ENCODE results near the gene SLC25A11.
"Not testable (repeated sequence)": the region's sequence is repeated elsewhere in the genome, so short reads cannot be mapped to it uniquely, and the experiment has no call there.

Gene SLC25A11

GRCh38 chr17:4945176-4945943, 5.5 kb upstream of the SLC25A11 start:
- peak; percentile 88 for DNase-seq

DNA sequence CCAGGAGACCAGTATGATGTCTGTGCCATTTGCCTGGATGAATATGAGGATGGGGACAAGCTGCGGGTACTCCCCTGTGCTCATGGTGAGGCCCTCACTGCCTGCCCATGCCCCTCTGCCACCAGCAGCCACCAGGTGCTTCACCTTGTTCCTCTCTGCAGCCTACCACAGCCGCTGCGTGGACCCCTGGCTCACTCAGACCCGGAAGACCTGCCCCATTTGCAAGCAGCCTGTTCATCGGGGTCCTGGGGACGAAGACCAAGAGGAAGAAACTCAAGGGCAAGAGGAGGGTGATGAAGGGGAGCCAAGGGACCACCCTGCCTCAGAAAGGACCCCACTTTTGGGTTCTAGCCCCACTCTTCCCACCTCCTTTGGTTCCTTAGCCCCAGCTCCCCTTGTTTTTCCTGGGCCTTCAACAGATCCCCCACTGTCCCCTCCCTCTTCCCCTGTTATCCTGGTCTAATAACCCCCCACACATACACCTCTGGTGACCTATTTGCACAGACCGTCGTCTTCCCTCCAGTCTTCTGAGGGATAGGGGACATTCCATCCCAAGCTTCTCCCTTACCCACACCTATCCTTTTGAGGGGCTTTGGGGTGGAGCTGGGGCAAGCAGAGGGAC, 4.8 kb upstream of the SLC25A11 start:
- DNase-seq, result no peak

DNA sequence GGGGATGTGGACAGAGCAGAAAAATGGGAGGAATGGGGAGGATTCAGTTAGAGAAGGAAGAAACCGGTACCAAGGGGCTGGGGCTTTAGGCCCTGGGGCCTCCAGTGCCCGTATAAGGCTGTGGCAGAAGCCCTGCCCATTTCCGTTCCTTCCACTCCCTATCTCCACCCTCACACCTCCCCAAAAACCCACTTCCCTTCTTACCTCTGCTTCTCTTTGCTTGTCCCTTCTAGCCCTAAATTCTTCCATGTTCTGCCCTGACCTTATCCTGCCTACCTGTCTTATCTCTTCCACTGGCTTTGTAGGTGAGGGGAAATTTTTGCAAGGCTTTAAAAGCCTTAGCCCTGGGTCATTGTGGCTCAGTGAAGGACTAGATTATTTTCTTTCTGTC, 4.3 kb upstream of the SLC25A11 start:
- DNase-seq, result no peak

- no peak for DNase-seq
Observed at GRCh38 chr17:4942760-4943508, 3.1 kb upstream of the SLC25A11 start.

GRCh38 chr17:4941319-4941610, 1.4 kb upstream of the SLC25A11 start:
- DNase-seq, result no peak

- peak; percentile 56 for DNase-seq
Observed at GRCh38 chr17:4940555-4941318, 891 bp upstream of the SLC25A11 start.

- DNase-seq, result no peak
Observed at GRCh38 chr17:4939546-4939795, 375 bp downstream of the SLC25A11 start.

GRCh38 chr17:4938688-4939545, 929 bp downstream of the SLC25A11 start:
- DNase-seq, result peak; percentile 39

DNA sequence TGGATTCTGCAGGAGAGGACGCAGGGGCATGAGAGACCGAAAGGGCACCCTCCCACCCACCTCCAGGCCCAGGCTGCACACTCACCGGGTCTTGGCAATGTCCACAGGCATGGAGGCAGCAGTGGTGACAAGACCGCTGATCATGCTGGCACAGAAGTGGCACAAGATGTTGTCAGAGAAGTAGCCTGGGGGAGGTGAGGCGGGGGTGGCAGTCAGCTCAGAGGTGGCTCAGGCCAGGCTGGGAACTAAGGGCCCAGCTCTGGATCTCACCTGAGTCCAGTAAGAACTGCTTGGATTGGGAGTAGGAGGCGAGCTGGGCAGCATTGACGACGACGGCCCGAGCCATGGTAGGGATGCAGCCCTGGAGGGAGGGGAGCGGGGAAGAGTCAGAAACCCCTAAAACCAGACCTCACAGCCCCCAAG, 1.8 kb downstream of the SLC25A11 start:
- no peak for DNase-seq

- no peak for DNase-seq
Observed at GRCh38 chr17:4937553-4937952, 2.3 kb downstream of the SLC25A11 start.

- no peak for DNase-seq
Observed at GRCh38 chr17:4936436-4936835, 3.4 kb downstream of the SLC25A11 start.

DNA sequence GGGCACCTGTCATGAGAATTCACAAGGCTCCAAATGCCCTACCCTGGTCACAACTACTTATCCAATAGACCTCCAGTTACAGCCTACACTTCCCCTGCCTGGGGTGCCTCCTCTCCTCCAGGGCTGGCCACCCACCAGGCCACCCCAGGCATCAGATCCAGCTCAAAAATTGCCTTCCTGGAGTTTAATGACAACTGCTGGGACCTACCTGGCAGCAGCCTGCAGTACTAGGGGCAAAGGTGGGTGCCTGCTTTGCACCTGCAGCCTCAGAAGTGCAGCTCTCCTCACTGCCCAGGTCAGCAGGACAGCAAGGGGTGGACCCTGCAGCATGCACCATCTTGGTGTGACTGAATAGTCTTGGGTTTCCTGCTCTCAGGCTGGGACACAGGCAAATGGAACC, 4.2 kb downstream of the SLC25A11 start:
- DNase-seq, result no peak

DNA sequence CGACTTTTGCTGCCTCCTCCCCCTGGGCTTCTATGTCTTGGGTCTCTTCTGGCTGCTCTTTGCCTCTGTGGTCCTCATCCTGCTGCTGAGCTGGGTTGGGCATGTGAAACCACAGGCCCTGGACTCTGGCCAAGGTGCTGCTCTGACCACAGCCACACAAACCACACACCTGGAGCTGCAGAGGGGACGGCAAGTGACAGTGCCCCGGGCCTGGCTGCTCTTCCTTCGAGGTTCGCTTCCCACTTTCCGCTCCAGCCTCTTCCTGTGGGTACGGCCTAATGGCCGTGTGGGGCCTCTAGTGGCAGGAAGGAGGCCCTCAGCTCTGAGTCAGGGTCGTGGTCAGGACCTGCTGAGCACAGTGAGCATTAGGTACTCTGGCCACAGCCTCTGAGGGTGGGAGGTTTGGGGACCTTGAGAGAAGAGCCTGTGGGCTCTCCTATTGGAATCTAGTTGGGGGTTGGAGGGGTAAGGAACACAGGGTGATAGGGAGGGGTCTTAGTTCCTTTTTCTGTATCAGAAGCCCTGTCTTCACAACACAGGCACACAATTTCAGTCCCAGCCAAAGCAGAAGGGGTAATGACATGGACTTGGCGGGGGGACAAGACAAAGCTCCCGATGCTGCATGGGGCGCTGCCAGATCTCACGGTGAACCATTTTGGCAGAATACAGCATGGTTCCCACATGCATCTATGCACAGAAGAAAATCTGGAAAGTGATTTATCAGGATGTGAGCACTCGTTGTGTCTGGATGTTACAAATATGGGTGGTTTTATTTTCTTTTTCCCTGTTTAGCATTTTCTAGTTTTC, 5.5 kb downstream of the SLC25A11 start:
- peak; percentile 65 for DNase-seq

GRCh38 chr17:4933646-4934045, 6.2 kb downstream of the SLC25A11 start:
- no peak for DNase-seq

DNA sequence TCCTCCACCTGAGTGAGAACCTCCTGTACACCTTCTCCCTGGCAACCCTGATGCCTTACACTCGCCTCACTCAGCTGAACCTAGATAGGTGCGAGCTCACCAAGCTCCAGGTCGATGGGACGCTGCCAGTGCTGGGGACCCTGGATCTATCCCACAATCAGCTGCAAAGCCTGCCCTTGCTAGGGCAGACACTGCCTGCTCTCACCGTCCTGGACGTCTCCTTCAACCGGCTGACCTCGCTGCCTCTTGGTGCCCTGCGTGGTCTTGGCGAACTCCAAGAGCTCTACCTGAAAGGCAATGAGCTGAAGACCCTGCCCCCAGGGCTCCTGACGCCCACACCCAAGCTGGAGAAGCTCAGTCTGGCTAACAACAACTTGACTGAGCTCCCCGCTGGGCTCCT, 7.1 kb downstream of the SLC25A11 start:
- DNase-seq, result no peak

DNA sequence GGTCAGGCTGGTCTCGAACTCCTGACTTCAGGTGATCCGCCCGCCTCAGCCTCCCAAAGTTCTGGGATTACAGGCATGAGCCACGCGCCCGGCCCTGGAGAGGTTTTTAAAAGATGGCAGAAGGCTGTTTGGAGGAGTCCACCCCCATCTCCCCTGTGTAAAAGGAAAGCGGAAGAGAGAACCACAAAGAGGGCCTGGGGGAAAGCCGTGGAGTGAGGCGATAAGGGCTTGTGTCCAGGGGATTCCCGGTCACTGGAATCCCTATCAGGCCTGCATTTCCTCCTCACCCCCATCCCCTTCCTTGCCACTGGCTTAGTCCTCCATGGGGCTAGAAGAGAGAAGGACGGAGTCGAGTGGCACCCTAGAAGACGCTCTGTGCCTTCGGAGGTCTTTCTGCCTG, 7.9 kb downstream of the SLC25A11 start, which contains the start of gene GP1BA:
TSS of gene GP1BA (plus strand) at position 315 of the 400 bp plus-strand sequence. CDS start 328 bp downstream, outside the sequence.
- no peak for DNase-seq

- no peak for DNase-seq
Observed at GRCh38 chr17:4928881-4929280, 11.0 kb downstream of the SLC25A11 start.

GRCh38 chr17:4926577-4927335, 13.1 kb downstream of the SLC25A11 start:
- not testable (repeated sequence) for DNase-seq

DNA sequence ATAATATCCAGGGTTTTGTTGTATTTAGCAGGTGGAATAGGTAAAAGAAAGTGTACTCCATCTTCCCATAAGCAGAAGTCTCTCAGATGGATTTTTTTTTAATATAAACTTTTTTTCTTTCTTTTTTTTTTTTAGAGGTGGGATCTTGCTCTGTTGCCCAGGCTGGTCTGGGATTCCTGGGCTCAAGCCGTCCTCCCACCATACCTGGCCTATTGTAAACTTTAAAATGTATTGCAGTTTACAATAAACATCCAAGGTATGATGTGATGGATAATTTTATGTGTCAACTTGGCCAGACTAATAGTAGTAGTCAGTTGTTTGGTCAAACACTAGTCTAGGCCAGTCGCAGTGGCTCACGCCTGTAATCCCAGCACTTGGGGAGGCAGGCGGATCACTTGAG, 18.5 kb downstream of the SLC25A11 start:
- DNase-seq, result no peak

DNA sequence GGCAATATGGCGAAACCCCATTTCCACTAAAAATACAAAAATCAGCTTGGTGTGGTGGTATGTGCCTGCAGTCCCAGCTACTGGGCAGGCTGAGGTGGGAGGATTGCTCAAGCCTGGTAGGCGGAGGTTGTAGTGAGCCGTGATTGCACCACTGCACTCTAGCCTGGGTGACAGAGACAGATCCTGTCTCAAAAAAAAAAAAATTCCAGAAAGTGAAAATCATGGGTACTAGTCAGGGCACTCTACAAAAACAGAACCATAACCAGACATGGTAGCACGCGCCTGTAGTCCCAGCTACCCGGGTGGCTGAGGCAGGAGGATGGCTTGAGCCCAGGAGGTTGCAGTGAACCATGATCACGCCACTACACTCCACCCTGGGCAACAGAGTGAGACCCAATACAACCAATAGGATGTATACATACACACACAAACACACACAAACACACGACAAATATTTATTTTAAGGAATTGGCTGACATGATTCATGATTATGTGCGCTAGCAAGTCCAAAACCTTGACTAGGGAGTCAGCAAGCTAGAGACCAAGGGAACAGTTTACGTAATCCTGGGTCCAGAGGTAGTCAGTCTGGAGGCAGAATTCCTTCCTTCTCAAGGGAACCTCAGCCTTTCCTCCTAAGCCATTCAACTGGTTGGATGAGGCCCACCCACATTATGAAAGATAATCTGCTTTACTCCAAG, 19.3 kb downstream of the SLC25A11 start:
- no peak for DNase-seq
